Measurements from ENCODE around the gene C1orf159.

- TF ChIP-seq CTCF (conservative IDR thresholded peaks at IDR 0.05; ENCODE audit: low read depth in 2 of 2) (no peak), POLR2AphosphoS5 (IDR thresholded peaks at IDR 0.05; ENCODE audit: low read depth) (no peak), ETS1 (IDR thresholded peaks at IDR 0.05) (no peak), REST (IDR thresholded peaks at IDR 0.05; ENCODE audit: unreplicated experiment) (no peak), EZH2phosphoT487 (IDR thresholded peaks at IDR 0.05; ENCODE audit: unreplicated experiment) (no peak)
Measured at GRCh38 chr1:1086911-1087341, 29.0 kb downstream of the C1orf159 start.
